Measurements from ENCODE around the gene ABCA1.

GRCh38 chr9:104798209-104798995, 129.6 kb downstream of the ABCA1 start:
- no peak for TF ChIP-seq CTCF (conservative IDR thresholded peaks at IDR 0.05; ENCODE audit: low read length)
- no peak for TF ChIP-seq EZH2phosphoT487 (IDR thresholded peaks at IDR 0.05; ENCODE audit: borderline replicate concordance, low read depth, low read length)
